PC-9 (cell line): ENCODE measurements around the gene MEF2C. TPM values are rescaled to one million over a fixed set of nuclear protein-coding genes. Genes with fewer than 3 reads are reported as not detected.

Experiments
- BruUV-seq: library from RNA; stranded (reverse); fragments of 400-500 nt; replicated peaks from 2 replicates; lab custom pipeline; 2021; lab: Mats Ljungman, UMichigan
- CTCF ChIA-PET: fragments of 300-600 bp; sonication (Branson Sonifier 250); formaldehyde crosslinking; loops from one replicate; lab custom pipeline; 2022; ENCODE audit warnings: antibody characterized with exemption; lab: Charles Lee
- POLR2A ChIA-PET: fragments of 300-600 bp; sonication (Branson Sonifier 250); formaldehyde crosslinking; loops from one replicate; lab custom pipeline; 2022; ENCODE audit warnings: antibody characterized with exemption; ENCODE audit not compliant: unreplicated experiment; lab: Charles Lee
- DNase-seq, 2 experiments: peaks; one replicate each; pipeline versions ENCODE4 v3.0.0 to v3.0.0-alpha.2; 2015 to 2022; ENCODE audit warnings: mixed read lengths in 1 of 2
- H2AFZ ChIP-seq: fragments of 200-600 bp; sonication (generic); 2 replicates; pipeline ENCODE4 v1.8.1; 2017; ENCODE audit warnings: antibody characterized with exemption
- H3F3A ChIP-seq: fragments of 200-600 bp; sonication (generic); 2 replicates; pipeline ENCODE4 v1.8.1; 2017; ENCODE audit warnings: antibody characterized with exemption, mild to moderate bottlenecking, low read depth; ENCODE audit not compliant: insufficient read depth
- H3K27ac ChIP-seq: fragments of 200-600 bp; sonication (generic); 2 replicates; pipeline ENCODE4 v1.6.1; 2016; ENCODE audit warnings: mixed run types
- H3K27me3 ChIP-seq: fragments of 200-600 bp; sonication (generic); 2 replicates; pipeline ENCODE4 v1.6.1; 2016; ENCODE audit warnings: low read depth, mixed run types; ENCODE audit not compliant: insufficient read depth
- H3K36me3 ChIP-seq: fragments of 200-600 bp; sonication (generic); 2 replicates; pipeline ENCODE4 v1.6.1; 2016; ENCODE audit warnings: low read depth, mixed run types
- H3K4me1 ChIP-seq: fragments of 200-600 bp; sonication (generic); replicated peaks from 2 replicates; pipeline ENCODE4 v1.6.1; 2016; ENCODE audit warnings: mixed run types; ENCODE audit not compliant: insufficient read depth
- H3K4me2 ChIP-seq: fragments of 200-600 bp; sonication (generic); 2 replicates; pipeline ENCODE4 v1.6.1; 2017; ENCODE audit warnings: mixed run types
- H3K4me3 ChIP-seq: fragments of 200-600 bp; sonication (generic); 2 replicates; pipeline ENCODE4 v1.6.1; 2016; ENCODE audit warnings: mixed run types
- H3K79me2 ChIP-seq: fragments of 200-600 bp; sonication (generic); 2 replicates; pipeline ENCODE4 v1.6.1; 2017; ENCODE audit warnings: low read depth, mixed run types
- H3K9me2 ChIP-seq: fragments of 200-600 bp; sonication (generic); 2 replicates; pipeline ENCODE4 v1.8.1; 2017; ENCODE audit warnings: mild to moderate bottlenecking; ENCODE audit not compliant: insufficient read depth
- H3K9me3 ChIP-seq: fragments of 200-600 bp; sonication (generic); 2 replicates; pipeline ENCODE4 v1.8.1; 2016; ENCODE audit warnings: low read depth; ENCODE audit not compliant: insufficient read depth
- H4K20me1 ChIP-seq: fragments of 200-600 bp; sonication (generic); 2 replicates; pipeline ENCODE4 v1.8.1; 2017; ENCODE audit not compliant: insufficient read depth
- CTCF ChIP-seq: fragments of 200-600 bp; sonication (generic); conservative IDR thresholded peaks from 2 replicates; pipeline ENCODE4 v1.6.1; 2017; ENCODE audit warnings: mixed run types, antibody characterized with exemption, mild to moderate bottlenecking, moderate library complexity
- EZH2 ChIP-seq: fragments of 200-600 bp; sonication (generic); IDR thresholded peaks from 2 replicates; pipeline ENCODE4 v1.8.0; 2017; ENCODE audit warnings: antibody characterized with exemption, low read depth
- intact Hi-C: fragments of 100-400 bp; cut with micrococcal nuclease; formaldehyde crosslinking; loops from one replicate; pipeline ENCODE4 v1.10.0; 2022; ENCODE audit not compliant: unreplicated experiment
- total RNA-seq: library from RNA; stranded (reverse); gene quantifications from 2 replicates; pipeline ENCODE4 v1.2.3, GENCODE V29; 2021

MEF2C gene
- total RNA-seq, 1 experiment from 2014 or later, result 2.5 TPM

DNA sequence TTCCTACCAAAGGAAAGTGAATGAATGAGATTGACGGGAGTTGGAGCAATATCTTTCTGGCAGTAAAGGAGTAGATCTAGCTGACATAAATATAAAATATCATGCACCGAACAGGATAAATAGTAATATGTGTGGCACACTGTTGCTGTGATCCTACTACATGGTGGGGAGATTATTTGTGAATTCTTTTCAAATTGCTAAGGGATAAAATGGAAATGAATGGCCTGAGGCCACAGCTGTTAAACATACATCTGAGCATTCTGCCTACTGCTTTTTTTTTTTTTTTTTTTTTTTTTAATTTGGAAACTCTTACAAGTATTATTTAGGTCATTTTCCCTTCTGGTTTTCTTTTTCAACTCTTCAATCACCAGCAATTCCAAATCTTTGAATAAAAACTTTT is 66.8 kb downstream of the MEF2C start:
- Histone ChIP-seq H2AFZ (no peak overlapping the region), H3F3A (no peaks in the 10 kb centered on the region), H3K4me2 (no peak overlapping the region), H4K20me1 (no peaks in the 10 kb centered on the region), H3K9me3 (no peaks in the 10 kb centered on the region), H3K4me3 (no peak overlapping the region), H3K36me3 (no peaks in the 10 kb centered on the region), H3K9me2 (no peaks in the 10 kb centered on the region), H3K79me2 (no peaks in the 10 kb centered on the region), H3K27ac (no peak overlapping the region), H3K27me3 (no peaks in the 10 kb centered on the region), H3K4me1 (no peaks in the 10 kb centered on the region)
- TF ChIP-seq EZH2, result no peak
- TF ChIP-seq CTCF, result no peak
- ChIA-PET CTCF (no interaction called here), POLR2A (no interaction called here)
- intact Hi-C loops, result no loop called here
- no peak for DNase-seq
- BruUV-seq, result no TSS peak

DNA sequence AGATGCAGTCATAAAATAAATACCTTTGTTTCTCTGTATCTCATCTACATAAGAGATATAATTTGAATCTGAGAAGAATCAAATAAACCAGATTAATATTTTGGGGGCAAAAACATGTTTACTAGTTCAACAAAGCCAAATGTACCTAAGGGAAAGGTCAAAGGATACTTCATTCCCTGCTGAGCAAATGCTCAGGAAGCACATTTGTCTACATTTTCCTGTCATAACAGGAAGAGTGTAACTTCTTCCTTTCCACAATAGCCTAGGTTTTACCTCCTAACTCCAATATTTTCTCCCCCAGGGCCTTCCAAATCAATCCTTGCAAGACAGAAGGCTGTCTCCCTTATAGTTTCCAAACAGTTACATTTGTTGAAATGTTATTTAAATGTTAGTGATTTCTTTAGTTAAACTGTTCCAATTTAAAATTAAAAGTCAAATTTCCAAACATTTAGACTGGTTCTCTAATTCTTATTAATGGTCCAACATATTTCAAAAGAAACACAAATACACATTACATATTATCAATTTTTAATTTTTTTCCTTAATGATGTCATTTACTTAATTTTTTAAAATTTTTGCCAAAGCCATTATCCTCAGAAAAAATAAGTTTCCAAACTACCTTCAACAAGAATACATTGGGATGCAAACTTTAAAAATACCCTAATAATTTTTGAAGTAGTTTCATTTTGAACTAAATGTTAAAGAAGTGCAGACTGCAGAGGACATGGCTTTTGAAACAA is 67.8 kb downstream of the MEF2C start:
- TF ChIP-seq CTCF, result no peak
- no peak for TF ChIP-seq EZH2
- no peak overlapping the region for H3K27ac ChIP-seq
- no peaks in the 10 kb centered on the region for H3K27me3 ChIP-seq
- no peak overlapping the region for H3K4me3 ChIP-seq
- intact Hi-C loops, result no loop called here
- POLR2A ChIA-PET, result no interaction called here
- H3K79me2 ChIP-seq, result no peaks in the 10 kb centered on the region
- H2AFZ ChIP-seq, result no peak overlapping the region
- no peak overlapping the region for H3K4me2 ChIP-seq
- H3K4me1 ChIP-seq, result no peaks in the 10 kb centered on the region
- DNase-seq, result no peak
- CTCF ChIA-PET, result no interaction called here
- H3K36me3 ChIP-seq, result no peaks in the 10 kb centered on the region
- no peaks in the 10 kb centered on the region for H4K20me1 ChIP-seq
- no peaks in the 10 kb centered on the region for H3K9me3 ChIP-seq
- no peaks in the 10 kb centered on the region for H3F3A ChIP-seq
- no peaks in the 10 kb centered on the region for H3K9me2 ChIP-seq
- BruUV-seq, result no TSS peak

- no peak overlapping the region for H3K4me2 ChIP-seq
- intact Hi-C loops, result no loop called here
- CTCF ChIA-PET, result no interaction called here
- no peaks in the 10 kb centered on the region for H3K27me3 ChIP-seq
- no peaks in the 10 kb centered on the region for H3K4me1 ChIP-seq
- no peaks in the 10 kb centered on the region for H3K9me2 ChIP-seq
- H3K9me3 ChIP-seq, result no peaks in the 10 kb centered on the region
- POLR2A ChIA-PET, result no interaction called here
- no peaks in the 10 kb centered on the region for H3K79me2 ChIP-seq
- no TSS peak for BruUV-seq
- no peak overlapping the region for H3K4me3 ChIP-seq
- no peaks in the 10 kb centered on the region for H4K20me1 ChIP-seq
- TF ChIP-seq EZH2 (no peak), CTCF (no peak)
- DNase-seq, result no peak
- H3K36me3 ChIP-seq, result no peaks in the 10 kb centered on the region
- H3F3A ChIP-seq, result no peaks in the 10 kb centered on the region
- H3K27ac ChIP-seq, result no peak overlapping the region
- H2AFZ ChIP-seq, result no peak overlapping the region
Measured at GRCh38 chr5:88813805-88814575, 69.0 kb downstream of the MEF2C start.
